Ovary (tissue), 3 donors: ENCODE measurements around the gene BCL11B.

Source experiments
- EP300 ChIP-seq: sonication (generic); formaldehyde crosslinking; IDR thresholded peaks from one replicate; pipeline ENCODE4 v1.6.1; 2017; ENCODE audit warnings: antibody characterized with exemption
- TF ChIP-seq, protein P1 (sequence below), 3 donors: fragments of 450-650 bp in 2 of 3; fragments of 200-600 bp in 1 of 3; IDR thresholded peaks; one replicate each; pipeline versions ENCODE4 v1.5.1 to v1.8.0; 2016 to 2022; ENCODE audit warnings: antibody characterized with exemption in 3 of 3, mild to moderate bottlenecking in 1 of 3
- donor health status: DM: no; HTN: no; CAD: no.

DNA sequence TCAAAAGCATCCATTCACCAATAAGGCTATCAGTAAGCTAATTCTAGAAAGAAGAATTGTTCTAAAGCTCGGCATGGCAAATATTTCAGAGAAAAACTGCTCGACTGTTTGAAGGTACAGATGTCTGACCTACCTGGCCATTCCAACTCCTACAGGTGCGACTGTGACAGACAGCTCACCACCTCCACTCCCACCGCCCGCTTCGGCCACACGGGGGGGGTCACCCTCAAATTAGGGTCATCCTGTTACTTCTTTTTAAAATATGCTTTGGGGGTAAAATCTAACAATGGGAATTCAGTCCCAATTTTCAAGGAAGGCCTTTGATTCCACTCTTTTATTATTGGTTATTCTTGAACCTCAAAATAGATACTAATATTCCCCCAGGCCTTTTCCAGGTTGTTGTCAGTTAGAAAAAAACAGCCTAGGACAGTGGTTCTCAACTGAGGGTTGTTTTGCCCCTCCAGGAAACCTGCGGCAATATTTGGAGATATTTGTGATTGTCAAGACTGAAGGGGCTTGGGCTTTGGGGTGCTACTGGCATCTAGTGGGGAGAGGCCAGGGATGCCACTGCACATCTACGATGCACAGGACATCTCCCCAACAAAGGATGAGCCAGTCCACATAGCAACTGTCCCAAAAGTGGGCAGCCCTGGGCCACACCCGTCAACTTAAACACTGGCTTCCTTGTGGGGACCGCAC lies 81.2 kb downstream of the BCL11B start:
- TF ChIP-seq, protein P1, sequence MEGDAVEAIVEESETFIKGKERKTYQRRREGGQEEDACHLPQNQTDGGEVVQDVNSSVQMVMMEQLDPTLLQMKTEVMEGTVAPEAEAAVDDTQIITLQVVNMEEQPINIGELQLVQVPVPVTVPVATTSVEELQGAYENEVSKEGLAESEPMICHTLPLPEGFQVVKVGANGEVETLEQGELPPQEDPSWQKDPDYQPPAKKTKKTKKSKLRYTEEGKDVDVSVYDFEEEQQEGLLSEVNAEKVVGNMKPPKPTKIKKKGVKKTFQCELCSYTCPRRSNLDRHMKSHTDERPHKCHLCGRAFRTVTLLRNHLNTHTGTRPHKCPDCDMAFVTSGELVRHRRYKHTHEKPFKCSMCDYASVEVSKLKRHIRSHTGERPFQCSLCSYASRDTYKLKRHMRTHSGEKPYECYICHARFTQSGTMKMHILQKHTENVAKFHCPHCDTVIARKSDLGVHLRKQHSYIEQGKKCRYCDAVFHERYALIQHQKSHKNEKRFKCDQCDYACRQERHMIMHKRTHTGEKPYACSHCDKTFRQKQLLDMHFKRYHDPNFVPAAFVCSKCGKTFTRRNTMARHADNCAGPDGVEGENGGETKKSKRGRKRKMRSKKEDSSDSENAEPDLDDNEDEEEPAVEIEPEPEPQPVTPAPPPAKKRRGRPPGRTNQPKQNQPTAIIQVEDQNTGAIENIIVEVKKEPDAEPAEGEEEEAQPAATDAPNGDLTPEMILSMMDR (IDR thresholded peaks at IDR 0.05) = no peak
- TF ChIP-seq EP300 = no peak
